Neutrophil (primary cell): ENCODE measurements around the gene EFCAB8.

Experiments used
- H3K27ac ChIP-seq: fragments of 200-600 bp; sonication (generic); 2 replicates; pipeline ENCODE4 v1.5.1; 2016; ENCODE audit warnings: mild to moderate bottlenecking, moderate library complexity
- H3K27me3 ChIP-seq: fragments of 200-600 bp; sonication (generic); 2 replicates; pipeline ENCODE4 v1.6.0; 2016; ENCODE audit warnings: mild to moderate bottlenecking
- H3K36me3 ChIP-seq: fragments of 200-600 bp; sonication (generic); 2 replicates; pipeline ENCODE4 v1.5.1; 2017
- H3K4me1 ChIP-seq, 2 experiments: fragments of 200-600 bp in 1 of 2; sonication (generic) in 1 of 2; 1 replicate in 1 of 2; 2 replicates in 1 of 2; pipeline versions ENCODE4 v1.5.1 to v1.6.1; 2013 to 2016; ENCODE audit warnings: low read depth in 1 of 2, low read length in 1 of 2, mild to moderate bottlenecking in 1 of 2, moderate library complexity in 1 of 2; ENCODE audit not compliant: control insufficient read depth in 1 of 2, insufficient read depth in 1 of 2
- H3K4me3 ChIP-seq, 2 experiments: fragments of 200-600 bp in 1 of 2; sonication (generic) in 1 of 2; 1 replicate in 1 of 2; 2 replicates in 1 of 2; pipeline ENCODE4 v1.5.1; 2013 to 2016; ENCODE audit warnings: low read depth in 1 of 2, low read length in 1 of 2, mild to moderate bottlenecking in 1 of 2, moderate library complexity in 1 of 2
- H3K9me3 ChIP-seq: fragments of 200-600 bp; sonication (generic); 2 replicates; pipeline ENCODE4 v1.5.1; 2016
- TF ChIP-seq, protein P1 (sequence below): fragments of 200-600 bp; sonication (generic); IDR thresholded peaks from 2 replicates; pipeline ENCODE4 v1.5.1; 2016; ENCODE audit warnings: antibody characterized with exemption

The EFCAB8 gene

DNA sequence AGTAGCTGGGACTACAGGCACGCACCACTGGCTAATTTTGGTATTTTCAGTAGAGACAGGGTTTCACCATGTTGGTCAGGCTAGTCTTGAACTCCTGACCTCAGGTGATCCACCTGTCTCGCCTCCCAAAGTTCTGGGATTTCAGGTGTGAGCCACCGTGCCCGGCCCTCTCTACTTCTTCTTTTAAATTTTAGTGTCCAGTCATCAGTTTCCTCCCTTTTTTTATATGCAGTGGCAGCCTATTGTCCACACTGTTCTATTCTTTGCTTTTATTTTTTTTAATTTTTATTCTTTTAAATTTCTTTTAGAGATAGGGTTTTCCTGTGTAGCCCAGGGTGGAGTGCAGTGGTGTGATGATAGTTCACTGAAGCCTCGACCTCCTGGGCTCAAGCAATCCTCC lies 12.3 kb downstream of the EFCAB8 start:
- Histone ChIP-seq H3K9me3 (no peaks in the 10 kb centered on the region), H3K36me3 (no peaks in the 10 kb centered on the region), H3K27me3 (no peaks in the 10 kb centered on the region), H3K27ac (no peak overlapping the region), H3K4me3 (no peak overlapping the region), H3K4me1 (peaks cover 9 to 11% of the 10 kb centered on the region in 2 experiments)
- TF ChIP-seq, protein P1, sequence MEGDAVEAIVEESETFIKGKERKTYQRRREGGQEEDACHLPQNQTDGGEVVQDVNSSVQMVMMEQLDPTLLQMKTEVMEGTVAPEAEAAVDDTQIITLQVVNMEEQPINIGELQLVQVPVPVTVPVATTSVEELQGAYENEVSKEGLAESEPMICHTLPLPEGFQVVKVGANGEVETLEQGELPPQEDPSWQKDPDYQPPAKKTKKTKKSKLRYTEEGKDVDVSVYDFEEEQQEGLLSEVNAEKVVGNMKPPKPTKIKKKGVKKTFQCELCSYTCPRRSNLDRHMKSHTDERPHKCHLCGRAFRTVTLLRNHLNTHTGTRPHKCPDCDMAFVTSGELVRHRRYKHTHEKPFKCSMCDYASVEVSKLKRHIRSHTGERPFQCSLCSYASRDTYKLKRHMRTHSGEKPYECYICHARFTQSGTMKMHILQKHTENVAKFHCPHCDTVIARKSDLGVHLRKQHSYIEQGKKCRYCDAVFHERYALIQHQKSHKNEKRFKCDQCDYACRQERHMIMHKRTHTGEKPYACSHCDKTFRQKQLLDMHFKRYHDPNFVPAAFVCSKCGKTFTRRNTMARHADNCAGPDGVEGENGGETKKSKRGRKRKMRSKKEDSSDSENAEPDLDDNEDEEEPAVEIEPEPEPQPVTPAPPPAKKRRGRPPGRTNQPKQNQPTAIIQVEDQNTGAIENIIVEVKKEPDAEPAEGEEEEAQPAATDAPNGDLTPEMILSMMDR, result no peak

DNA sequence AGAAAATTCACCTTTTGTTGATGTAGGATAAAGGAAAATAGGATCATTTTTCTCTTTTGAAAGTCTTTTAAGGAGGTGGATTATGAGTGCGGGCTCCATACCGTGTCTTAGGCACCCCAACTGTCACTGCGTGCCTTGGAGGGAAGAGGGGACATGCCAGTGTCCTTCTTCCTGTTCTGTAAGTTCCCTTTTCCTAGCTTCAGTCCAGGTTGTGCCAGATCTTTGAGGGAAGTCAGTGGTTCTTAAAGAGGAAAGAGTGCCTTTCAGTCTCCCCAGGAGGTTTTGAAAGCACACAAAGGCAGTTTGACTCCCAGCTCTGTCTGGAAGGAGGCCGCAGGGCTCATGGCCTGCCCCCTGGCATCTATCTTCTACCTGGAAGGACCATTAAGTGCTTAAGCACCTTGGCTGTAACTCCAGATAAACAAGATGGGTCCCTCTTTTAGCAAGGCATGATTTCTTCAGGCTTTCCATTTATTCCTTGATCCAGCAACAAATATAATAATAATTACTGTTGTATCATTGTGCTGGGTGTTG lies 13.0 kb downstream of the EFCAB8 start:
- H3K27ac ChIP-seq, result no peak overlapping the region
- H3K27me3 ChIP-seq, result no peaks in the 10 kb centered on the region
- TF ChIP-seq, protein P1, result no peak
- no peaks in the 10 kb centered on the region for H3K36me3 ChIP-seq
- H3K9me3 ChIP-seq, result no peaks in the 10 kb centered on the region
- peaks cover 9 to 11% of the 10 kb centered on the region in 2 experiments for H3K4me1 ChIP-seq
- H3K4me3 ChIP-seq, result no peak overlapping the region

DNA sequence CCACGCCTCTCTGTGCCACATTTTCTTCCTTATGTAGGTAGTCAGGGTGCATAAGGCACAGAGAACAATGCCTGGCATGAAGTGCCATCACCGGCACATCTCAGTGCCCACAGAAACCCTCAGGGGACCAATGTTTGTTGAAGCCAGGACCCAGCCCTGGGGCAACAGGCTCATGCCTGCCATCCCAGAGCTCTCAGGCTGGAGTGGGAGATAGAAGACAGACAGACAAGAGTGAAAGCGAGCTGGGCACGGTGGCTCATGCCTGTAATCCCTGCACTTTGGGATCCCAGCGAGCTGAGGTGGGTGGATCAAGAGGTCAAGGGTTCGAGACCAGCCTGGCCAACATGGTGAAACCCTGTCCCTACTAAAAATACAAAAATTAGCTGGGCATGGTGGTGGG lies 13.5 kb downstream of the EFCAB8 start:
- Histone ChIP-seq H3K9me3 (no peaks in the 10 kb centered on the region), H3K27me3 (no peaks in the 10 kb centered on the region), H3K4me1 (peaks cover 9 to 11% of the 10 kb centered on the region in 2 experiments), H3K4me3 (no peak overlapping the region), H3K27ac (no peak overlapping the region), H3K36me3 (no peaks in the 10 kb centered on the region)
- TF ChIP-seq, protein P1, result no peak

DNA sequence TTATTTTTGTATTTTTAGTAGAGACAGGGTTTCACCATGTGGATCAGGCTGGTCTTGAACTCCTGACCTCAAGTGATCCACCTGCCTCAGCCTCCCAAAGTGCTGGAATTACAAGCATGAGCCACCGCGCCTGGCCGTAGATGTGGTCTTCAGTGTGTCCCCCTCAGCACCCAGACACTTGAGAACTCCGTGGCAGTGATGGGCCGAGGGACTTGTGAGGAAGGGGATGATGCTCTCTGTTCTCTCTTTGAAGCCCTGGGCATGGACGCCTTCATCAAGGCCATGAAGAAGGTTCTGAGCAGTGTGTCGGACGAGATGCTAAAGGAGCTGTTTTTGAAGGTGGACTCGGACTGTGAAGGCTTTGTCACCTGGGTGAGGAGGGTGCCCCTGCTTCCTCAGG lies 16.9 kb downstream of the EFCAB8 start:
- H3K4me1 ChIP-seq, result peaks cover 9 to 11% of the 10 kb centered on the region in 2 experiments
- no peaks in the 10 kb centered on the region for H3K36me3 ChIP-seq
- no peak overlapping the region for H3K27ac ChIP-seq
- H3K9me3 ChIP-seq, result no peaks in the 10 kb centered on the region
- H3K27me3 ChIP-seq, result no peaks in the 10 kb centered on the region
- no peak overlapping the region for H3K4me3 ChIP-seq
- TF ChIP-seq, protein P1, result no peak

DNA sequence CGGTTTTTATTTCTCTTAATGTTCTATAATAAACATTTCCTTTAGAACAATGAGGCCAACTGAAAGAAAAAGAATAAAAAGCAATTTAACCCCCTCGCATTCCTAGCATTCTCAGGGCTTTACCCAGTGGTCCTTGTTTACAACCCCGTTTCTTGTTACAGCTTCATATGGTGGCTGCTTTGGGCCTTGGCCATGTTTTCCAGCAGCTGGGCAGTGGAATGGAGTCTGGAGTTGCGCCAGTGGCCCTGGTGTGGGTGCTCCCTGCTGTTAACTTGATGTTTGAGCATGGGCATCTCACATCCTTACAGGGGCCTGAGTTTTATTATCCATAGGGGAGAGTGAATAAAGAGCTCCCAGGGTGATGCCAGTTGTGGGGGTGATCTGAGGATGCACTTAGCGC lies 18.8 kb downstream of the EFCAB8 start:
- Histone ChIP-seq H3K27me3 (no peaks in the 10 kb centered on the region), H3K27ac (no peak overlapping the region), H3K4me3 (no peak overlapping the region), H3K4me1 (peaks cover 0 to under 1% of the 10 kb centered on the region in 2 experiments), H3K36me3 (no peaks in the 10 kb centered on the region), H3K9me3 (no peaks in the 10 kb centered on the region)
- TF ChIP-seq, protein P1, result no peak

DNA sequence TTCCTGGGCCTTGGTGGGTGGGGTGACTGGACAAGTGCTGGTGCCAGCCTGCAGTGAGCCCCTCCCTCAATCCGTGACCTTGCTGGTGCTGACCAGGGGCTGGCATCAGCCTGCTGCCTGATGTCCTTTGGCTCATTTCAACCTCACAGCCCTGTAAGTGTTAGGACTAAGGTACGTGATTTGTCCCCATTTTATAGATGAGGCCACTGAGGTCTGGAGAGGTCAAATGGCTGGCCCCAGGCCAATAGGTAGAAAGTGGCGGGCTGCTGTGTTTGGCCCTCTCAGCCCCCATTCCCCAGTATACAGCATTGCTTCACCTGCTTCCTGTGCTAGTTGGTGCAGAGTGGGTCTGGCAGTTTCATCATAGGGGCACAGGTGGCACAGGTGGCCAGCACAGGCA lies 20.1 kb downstream of the EFCAB8 start:
- Histone ChIP-seq H3K9me3 (no peaks in the 10 kb centered on the region), H3K27me3 (no peaks in the 10 kb centered on the region), H3K4me1 (no peaks in the 10 kb centered on the region), H3K36me3 (no peaks in the 10 kb centered on the region), H3K27ac (no peak overlapping the region), H3K4me3 (no peak overlapping the region)
- TF ChIP-seq, protein P1, result no peak
